ENCODE results near the gene WDFY4. TPM values are rescaled to one million over a fixed set of nuclear protein-coding genes. Genes with fewer than 3 reads are reported as not detected.

WDFY4 gene
- polyA plus RNA-seq, 1 donor (not counting 4 experiments of a cell fraction or from before 2014, with no cell fraction given) = 0.04 TPM

DNA sequence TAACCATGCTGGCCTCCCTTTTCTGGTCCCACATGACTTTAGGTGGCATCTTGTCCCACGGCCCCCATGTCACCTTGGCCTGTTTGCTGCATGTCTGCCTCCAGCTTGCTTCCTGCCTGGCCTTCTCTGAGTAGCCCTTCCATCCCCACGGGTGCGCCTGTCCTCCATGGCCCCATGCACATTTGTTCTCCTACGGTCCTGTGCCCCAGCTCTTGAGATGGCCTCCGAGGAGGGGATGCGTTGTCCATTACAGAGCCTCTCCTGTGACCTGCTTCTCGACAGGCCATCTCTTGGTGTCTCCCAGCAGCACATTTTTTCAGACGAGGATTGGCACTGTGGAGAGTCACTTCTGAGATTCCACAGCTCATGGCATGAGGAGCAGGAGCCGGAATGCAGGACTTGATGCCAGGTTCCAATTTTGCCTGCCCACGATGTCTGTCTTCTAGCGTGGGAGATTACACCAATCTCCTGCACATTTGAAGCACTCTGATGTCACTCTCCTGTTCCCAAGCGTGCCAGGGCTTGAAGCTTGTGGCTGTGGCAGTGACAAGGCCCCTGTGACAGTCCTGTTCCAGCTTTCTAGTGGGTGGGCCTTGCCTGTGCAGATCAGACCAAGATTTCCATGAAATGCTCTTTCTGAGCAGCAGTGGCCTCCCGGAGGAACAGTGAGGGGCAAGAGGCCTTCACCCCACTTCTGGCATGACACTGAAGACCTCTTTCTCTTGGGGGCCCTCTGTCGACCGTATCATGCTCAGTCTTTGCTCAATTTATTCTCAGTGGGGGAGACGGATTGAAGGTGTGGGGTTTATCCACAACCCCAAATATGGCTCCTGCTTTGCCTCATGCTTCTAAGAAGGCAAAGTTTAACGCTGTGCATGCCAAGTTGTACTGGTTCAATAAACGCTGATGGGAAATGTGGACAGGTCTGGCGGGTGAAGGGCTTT is 13.4 kb downstream of the WDFY4 start:
- Histone ChIP-seq H3K9me1 (ENCODE audit: control insufficient read depth, extremely low read depth, insufficient read depth, low read length) (no peaks in the 10 kb centered on the region), H3K9me3 (ENCODE audit: control insufficient read depth, low read depth, low read length) (no peaks in the 10 kb centered on the region), H4K20me1 (ENCODE audit: control insufficient read depth, extremely low read depth, insufficient read depth, low read length) (no peaks in the 10 kb centered on the region), H2AFZ (ENCODE audit: control insufficient read depth, low read length) (no peak overlapping the region), H3K4me1 (ENCODE audit: control insufficient read depth, extremely low read depth, insufficient read depth, low read length) (no peaks in the 10 kb centered on the region), H3K27me3 (ENCODE audit: control insufficient read depth, extremely low read depth, insufficient read depth, low read length) (no peaks in the 10 kb centered on the region), H3K36me3 (ENCODE audit: control insufficient read depth in 2 of 2, extremely low read depth in 1 of 2, insufficient read depth in 2 of 2, low read length in 2 of 2) (no peaks in the 10 kb centered on the region), H3K79me2 (ENCODE audit: control insufficient read depth, insufficient read depth, low read length) (no peaks in the 10 kb centered on the region), H3K4me3 (ENCODE audit: control insufficient read depth in 2 of 3, extremely low read depth in 1 of 3, insufficient read depth in 2 of 3, low read depth in 1 of 3, low read length in 3 of 3) (no peak overlapping the region), H3K27ac (ENCODE audit: control insufficient read depth, insufficient read depth, low read length) (no peak overlapping the region), H3K4me2 (ENCODE audit: control insufficient read depth, extremely low read depth, insufficient read depth, low read depth, low read length) (no peak overlapping the region), H3K9ac (ENCODE audit: control insufficient read depth, extremely low read depth, insufficient read depth, low read length) (no peak overlapping the region)
- FAIRE-seq (no peak), DNase-seq (ENCODE audit: low read depth, low spot score) (no peak)
- no peak for TF ChIP-seq EZH2 (IDR thresholded peaks at IDR 0.05; ENCODE audit: low read length)
- TF ChIP-seq, protein P1, sequence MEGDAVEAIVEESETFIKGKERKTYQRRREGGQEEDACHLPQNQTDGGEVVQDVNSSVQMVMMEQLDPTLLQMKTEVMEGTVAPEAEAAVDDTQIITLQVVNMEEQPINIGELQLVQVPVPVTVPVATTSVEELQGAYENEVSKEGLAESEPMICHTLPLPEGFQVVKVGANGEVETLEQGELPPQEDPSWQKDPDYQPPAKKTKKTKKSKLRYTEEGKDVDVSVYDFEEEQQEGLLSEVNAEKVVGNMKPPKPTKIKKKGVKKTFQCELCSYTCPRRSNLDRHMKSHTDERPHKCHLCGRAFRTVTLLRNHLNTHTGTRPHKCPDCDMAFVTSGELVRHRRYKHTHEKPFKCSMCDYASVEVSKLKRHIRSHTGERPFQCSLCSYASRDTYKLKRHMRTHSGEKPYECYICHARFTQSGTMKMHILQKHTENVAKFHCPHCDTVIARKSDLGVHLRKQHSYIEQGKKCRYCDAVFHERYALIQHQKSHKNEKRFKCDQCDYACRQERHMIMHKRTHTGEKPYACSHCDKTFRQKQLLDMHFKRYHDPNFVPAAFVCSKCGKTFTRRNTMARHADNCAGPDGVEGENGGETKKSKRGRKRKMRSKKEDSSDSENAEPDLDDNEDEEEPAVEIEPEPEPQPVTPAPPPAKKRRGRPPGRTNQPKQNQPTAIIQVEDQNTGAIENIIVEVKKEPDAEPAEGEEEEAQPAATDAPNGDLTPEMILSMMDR (optimal IDR thresholded peaks at IDR 0.05 in 1 of 3, IDR thresholded peaks at IDR 0.05 in 1 of 3, conservative IDR thresholded peaks at IDR 0.05 in 1 of 3; ENCODE audit: extremely low read depth in 1 of 3, insufficient read depth in 2 of 3, low read length in 3 of 3) = no peak
- dilution Hi-C loops (cut with MboI; ENCODE audit: extremely low pct_ligation_motif_present, low sequenced_read_pairs) = no loop called here

DNA sequence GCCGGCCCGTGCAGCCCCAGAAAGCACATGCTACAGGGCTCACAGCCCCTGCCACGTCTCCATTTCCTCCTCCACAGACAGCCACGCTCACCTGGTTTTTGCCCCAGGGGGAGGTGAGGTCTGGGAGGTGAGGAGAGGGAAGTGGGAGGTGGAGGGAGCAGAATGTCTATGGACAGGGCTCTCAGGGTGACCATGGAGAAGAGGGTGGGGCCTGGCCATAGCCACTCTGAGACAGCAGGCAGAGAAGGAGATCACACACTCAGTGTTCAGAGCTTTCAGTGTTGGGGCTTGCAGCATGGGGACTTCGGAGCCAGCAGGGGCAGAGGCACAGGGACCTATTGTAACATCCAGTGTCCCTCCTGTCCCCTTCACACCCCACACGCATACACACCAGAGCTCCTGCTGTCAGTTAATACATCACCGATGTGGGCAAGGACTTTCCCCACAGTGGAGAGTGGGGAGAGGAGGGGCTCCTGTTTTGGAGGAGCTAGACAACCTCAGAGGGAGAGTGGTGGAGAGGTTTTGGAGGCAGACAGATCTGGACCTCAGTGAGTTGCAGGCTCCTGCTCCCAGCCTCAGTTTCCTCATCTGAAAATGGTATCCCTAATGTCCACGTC is 14.4 kb downstream of the WDFY4 start:
- Histone ChIP-seq H2AFZ (ENCODE audit: control insufficient read depth, low read length) (no peak overlapping the region), H3K79me2 (ENCODE audit: control insufficient read depth, insufficient read depth, low read length) (no peaks in the 10 kb centered on the region), H3K36me3 (ENCODE audit: control insufficient read depth in 2 of 2, extremely low read depth in 1 of 2, insufficient read depth in 2 of 2, low read length in 2 of 2) (no peaks in the 10 kb centered on the region), H3K9me3 (ENCODE audit: control insufficient read depth, low read depth, low read length) (no peaks in the 10 kb centered on the region), H3K4me2 (ENCODE audit: control insufficient read depth, extremely low read depth, insufficient read depth, low read depth, low read length) (no peak overlapping the region), H3K27me3 (ENCODE audit: control insufficient read depth, extremely low read depth, insufficient read depth, low read length) (no peaks in the 10 kb centered on the region), H3K27ac (ENCODE audit: control insufficient read depth, insufficient read depth, low read length) (no peak overlapping the region), H3K9me1 (ENCODE audit: control insufficient read depth, extremely low read depth, insufficient read depth, low read length) (no peaks in the 10 kb centered on the region), H3K4me3 (ENCODE audit: control insufficient read depth in 2 of 3, extremely low read depth in 1 of 3, insufficient read depth in 2 of 3, low read depth in 1 of 3, low read length in 3 of 3) (no peak overlapping the region), H4K20me1 (ENCODE audit: control insufficient read depth, extremely low read depth, insufficient read depth, low read length) (no peaks in the 10 kb centered on the region), H3K9ac (ENCODE audit: control insufficient read depth, extremely low read depth, insufficient read depth, low read length) (no peak overlapping the region), H3K4me1 (ENCODE audit: control insufficient read depth, extremely low read depth, insufficient read depth, low read length) (no peaks in the 10 kb centered on the region)
- dilution Hi-C loops (cut with MboI; ENCODE audit: extremely low pct_ligation_motif_present, low sequenced_read_pairs) = no loop called here
- no peak for DNase-seq (ENCODE audit: low read depth, low spot score)
- FAIRE-seq = no peak
- TF ChIP-seq, protein P1 (optimal IDR thresholded peaks at IDR 0.05 in 1 of 3, IDR thresholded peaks at IDR 0.05 in 1 of 3, conservative IDR thresholded peaks at IDR 0.05 in 1 of 3; ENCODE audit: extremely low read depth in 1 of 3, insufficient read depth in 2 of 3, low read length in 3 of 3) = no peak
- no peak for TF ChIP-seq EZH2 (IDR thresholded peaks at IDR 0.05; ENCODE audit: low read length)

All from keratinocyte (primary cell).